Posterior vena cava (tissue), 2 donors: ENCODE results near the gene TMEM52. TPM values are rescaled to one million over a fixed set of nuclear protein-coding genes. Genes with fewer than 3 reads are reported as not detected.
"Not testable (repeated sequence)": the region's sequence is repeated elsewhere in the genome, so short reads cannot be mapped to it uniquely, and the experiment has no call there.

ENCODE experiments used
- DNase-seq: peaks from one replicate; pipeline ENCODE4 v3.0.0-alpha.2; 2020; ENCODE audit warnings: low spot score
- intact Hi-C, 2 donors: fragments of 100-400 bp; cut with DNase I; formaldehyde crosslinking; loops; one replicate each; pipeline versions ENCODE4 v1.14.1 to v1.14.2; 2022 to 2023
- total RNA-seq, 2 donors: library from RNA; stranded (reverse); fragmentation: NEBNext Ultra II Directional; extraction: Animal tissue kit (Norgen Biotek cat#: 25700); gene quantifications; one replicate each; pipeline ENCODE4 v1.2.1, GENCODE V29; 2021
- donor health status: DM: yes; HTN: yes; CAD: no.
- donor health status: DM: yes; HTN: yes; CAD: no.

The TMEM52 gene
- total RNA-seq, 2 donors from 2014 or later = not detected

DNA sequence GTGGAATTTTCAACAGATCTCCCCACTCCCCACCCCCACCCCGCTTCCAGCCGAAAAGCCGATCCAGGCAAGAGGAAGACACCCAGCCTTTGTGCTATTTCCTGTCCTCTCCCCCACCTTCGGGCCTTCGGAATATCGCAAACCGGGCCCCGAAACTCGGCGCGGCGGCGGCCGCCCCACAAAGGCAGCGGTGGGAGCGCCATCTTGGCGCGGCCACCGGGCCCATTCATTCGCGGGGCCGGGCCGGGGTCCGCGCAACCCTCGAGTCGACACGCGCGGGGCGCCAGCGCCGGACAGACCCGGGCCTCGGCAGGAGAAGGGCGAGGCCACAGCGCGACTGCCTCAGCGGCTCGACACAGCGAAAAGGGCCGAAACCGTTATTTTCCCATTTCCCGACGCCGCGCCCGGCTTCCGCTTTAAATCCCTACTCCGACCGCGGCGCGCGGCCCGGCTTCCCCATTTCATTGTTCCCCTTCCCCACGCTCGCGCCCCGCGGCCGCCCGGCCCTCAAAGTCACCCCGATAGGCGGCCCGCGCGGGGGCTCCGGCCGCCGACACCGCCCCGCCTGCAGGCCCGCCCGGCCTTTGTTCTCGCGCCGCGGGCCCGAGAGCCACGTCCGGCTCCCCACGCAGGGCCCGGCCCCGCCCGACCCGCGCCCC lies 29.1 kb downstream of the TMEM52 start:
- intact Hi-C loops = loop anchor here in 1 of 2 donors (10.0 kb wide), 1 partner anchor 105 kb away; no protein-coding TSS in a partner anchor
- DNase-seq = peak; percentile 94

DNA sequence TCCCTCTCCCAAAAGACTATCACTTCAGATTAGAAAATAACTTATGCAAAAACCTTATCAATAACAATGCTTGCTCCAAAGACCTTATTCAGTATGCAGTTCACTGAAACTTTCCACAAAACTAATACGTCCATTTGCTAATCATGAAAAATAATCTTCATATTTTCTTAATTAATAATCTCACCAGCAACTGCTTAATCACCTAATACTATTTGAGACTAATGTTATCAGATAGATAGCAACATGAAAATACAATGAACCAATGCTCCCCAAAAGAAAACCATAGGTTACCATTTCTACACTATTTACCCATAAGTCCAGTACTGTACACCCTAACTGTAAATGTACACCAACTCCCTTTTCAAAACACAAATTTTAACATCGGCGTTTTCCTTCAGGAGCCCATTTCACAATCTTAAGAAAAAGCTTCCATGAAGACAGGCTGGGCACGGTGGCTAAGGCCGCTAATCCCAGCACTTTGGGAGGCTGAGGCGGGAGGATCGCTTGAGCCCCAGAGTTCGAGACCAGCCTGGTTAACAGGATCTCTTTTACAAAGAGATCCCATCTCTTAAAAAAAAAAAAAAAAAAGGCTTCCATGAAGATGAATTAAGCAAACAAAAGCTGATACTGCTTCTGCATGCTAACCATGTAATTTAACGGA lies 29.9 kb downstream of the TMEM52 start:
- DNase-seq = no peak
- intact Hi-C loops = no loop called here

DNA sequence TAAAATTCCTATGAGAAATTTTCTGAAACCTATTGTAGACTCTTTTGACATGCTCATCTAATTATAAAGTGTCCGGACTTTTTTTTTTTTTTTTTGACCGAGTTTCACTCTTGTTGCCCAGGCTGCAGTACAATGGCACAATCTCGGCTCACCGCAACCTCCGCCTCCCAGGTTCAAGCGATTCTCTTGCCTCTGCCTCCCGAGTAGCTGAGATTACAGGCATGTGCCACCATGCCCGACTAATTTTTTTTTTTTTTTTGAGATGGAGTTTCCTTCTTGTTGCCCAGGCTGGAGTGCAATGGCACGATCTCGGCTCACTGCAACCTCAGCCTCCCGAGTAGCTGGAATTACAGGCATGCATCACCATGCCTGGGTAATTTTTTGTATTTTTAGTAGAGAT lies 35.2 kb downstream of the TMEM52 start:
- DNase-seq = not testable (repeated sequence)
- intact Hi-C loops = loop anchor here in 1 of 2 donors (1.0 kb wide), 1 partner anchor 42 kb away; no protein-coding TSS in a partner anchor

DNA sequence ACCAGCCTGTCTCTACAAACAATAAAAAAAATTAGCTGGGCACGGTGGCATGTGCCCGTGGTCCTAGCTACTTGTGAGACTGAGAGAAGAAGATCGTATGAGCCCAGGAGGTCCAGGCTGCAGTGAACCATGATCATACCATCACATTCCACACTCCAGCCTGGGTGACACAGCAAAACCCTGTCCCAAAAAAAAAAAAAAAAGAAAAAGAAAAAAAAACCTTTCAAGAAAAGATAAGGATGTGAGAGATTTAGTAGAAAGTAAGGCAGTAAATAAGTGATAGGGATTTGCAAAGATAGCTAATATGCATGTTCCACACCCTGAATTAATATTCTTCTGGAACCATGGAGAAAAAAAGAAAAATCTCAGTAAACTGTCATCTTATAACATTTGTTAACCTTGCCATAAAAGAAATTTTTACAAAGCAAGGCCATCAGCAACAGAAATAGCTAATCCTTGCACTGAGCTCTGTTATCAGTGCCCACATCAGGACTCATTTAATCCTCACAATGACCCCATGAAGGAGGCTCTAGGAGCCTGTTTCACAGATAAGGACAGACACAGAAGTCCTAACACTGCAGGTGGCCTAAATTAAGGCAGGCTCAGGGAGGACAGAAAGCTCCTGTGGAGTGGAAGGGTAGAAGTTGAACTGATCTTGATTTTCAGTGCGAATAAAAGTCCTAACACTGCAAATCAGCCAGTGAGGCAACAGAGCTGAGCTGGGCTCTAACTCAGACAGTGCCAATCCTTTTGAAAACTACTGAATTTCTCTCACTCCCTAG lies 35.8 kb downstream of the TMEM52 start:
- intact Hi-C loops = loop anchor here in 1 of 2 donors (1.0 kb wide), 1 partner anchor 41 kb away; no protein-coding TSS in a partner anchor
- DNase-seq = no peak

DNA sequence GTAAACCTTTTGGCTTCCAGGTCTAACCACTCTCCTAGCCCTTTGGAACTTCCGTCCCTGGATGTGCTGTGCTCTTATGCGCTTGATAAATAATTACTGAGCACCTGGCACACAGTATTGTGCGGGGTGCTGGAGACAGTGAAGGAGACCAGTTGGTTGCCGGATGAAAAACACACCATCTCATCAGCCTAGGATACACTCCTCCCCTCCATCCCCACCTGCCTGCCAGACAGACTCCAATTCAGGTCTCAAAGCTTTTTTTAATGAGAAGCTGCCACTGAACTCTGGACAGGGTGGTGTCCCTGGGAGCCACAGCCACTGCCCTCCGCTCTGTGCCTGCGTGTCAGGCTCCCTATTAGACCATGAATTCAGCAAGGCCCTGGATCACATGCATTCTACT lies 37.4 kb downstream of the TMEM52 start:
- DNase-seq = no peak
- intact Hi-C loops = no loop called here

DNA sequence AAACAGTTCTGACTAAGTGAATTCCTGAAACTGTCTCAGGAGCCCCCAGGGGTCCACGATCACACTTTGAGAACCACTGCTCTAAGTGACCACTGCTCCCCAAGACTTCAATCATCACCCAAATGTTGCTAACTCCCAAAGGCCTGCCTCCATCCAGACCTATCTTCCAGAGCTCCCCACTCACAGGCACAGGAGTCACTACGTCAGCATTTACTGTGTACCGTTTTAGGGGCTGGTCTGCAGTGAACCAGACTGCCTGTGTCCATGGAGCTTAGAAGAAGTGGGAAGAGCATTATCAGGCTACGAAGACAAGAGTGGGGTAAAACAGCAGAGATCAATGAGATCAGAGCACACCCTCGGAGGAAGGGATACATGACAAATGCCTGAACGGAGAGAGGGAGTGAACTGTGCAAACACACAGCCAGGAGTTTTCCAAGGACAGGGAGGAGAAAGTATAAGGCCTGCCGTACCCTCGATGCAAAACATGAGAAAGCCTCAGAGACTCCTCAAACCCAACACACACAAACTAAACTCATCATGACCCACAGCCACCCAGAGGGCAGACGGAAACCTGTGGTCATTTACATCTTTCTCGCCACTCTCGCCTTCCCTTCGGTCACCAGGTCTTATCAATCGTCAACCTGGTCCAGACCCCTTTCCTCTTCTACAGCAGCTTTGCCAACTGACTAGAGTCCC lies 38.3 kb downstream of the TMEM52 start:
- DNase-seq = no peak
- intact Hi-C loops = no loop called here

DNA sequence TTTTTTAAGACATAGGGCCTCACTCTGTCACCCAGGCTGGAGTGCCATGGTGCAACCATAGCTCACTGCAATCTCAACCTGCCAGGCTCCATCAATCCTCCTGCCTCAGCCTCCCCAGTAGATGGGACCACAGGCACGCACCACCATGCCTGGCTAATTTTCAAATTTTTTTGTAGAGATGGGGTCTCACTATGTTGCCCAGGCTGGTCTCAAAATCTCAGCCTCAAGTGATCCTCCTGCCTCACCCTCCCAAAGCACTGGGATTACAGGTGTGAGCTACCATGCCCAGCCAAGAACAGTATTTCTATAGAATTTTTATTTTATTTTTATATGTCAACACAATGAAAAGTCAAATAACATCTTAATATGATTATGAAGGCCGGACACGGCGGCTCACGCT lies 39.1 kb downstream of the TMEM52 start:
- intact Hi-C loops = no loop called here
- no peak for DNase-seq

DNA sequence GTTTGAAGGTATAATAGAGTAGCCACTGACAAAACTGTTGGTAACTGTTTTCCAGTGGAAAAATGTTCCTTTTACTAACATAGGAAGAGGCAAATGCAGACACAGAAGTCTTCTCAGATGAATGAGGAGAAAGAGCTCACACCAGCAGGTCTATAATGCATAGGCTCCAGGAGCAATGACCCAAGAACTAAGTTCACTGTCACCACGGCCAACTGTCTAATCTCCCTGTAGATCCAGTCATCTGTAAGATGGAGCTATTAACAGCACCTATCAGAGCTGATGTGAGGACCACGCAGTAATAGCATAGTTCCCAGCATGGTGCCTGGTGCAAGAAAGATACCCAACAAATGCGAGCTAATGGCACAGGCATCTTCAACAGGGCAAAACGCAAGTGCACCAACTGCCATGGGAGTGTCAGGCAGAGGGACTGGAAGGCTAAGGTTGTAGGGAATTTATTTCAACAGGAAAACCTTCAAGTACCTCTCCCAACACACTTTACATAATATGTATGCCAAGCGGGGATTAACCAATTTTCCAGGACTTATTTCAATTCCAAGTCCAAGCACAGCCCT lies 41.1 kb downstream of the TMEM52 start:
- no peak for DNase-seq
- intact Hi-C loops = no loop called here

DNA sequence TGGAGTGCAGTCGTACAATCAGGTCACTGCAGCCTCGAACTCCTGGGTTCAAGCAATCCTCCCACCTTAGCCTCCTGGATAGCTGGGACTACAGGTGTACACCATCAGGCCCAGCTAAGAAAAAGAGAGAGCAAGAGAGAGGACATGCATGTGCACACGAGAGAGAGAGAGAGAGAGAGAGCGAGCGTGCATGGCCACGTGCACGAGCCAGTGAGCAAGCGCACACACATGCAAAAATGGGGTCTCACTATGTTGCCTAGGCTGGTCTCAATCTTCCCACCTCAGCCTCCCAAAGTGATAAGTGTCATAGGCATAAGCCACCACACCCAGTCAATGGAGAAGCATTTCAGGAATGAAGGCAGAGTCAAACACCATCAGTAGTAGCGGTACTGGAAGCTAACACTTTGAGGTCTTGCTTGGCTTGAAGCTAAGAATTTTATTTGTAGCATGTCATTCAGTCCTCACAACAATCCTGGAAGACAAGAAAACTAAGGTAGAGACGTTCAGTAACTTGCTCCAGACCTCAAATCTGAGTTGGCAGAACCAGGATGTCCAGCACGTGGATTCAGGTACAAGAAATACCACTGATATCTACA lies 42.6 kb downstream of the TMEM52 start:
- intact Hi-C loops = no loop called here
- no peak for DNase-seq

DNA sequence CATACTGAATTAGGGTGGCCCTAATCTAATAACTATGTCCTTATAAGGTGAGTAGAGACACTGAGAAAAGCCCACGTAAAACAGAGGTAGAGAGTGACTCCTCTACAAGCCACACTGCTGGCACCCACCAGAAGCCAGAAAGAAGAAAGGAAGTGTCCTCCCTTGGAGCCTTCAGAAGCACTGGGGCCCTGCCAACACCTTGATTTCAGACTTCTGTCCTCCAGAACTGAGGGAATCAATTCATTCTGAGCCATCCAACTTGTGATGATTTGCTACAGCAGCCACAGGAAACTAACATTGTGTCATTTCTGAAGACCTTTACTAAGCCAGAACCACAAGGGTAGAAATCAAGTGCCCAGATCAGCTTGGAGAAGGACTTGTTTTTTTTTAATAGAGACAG lies 43.1 kb downstream of the TMEM52 start:
- no peak for DNase-seq
- intact Hi-C loops = no loop called here

DNA sequence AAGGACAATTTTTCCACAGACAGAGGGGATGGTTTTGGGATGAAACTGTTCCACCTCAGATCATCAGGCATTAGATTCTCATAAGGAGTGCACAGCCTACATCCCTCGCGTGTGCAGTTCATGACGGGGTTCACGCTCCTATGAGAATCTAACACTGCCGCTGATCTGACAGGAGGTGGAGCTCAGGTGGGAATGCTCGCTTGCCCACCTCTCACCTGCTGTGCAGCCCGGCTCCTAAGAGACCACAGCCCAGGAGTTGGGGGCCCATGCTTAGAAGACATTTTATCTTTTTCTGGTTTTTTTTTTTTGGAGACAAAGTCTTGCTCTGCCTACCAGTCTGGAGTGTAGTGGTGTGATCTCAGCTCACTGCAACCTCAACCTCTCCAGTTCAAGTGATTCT lies 44.2 kb downstream of the TMEM52 start:
- intact Hi-C loops = loop anchor here in 1 of 2 donors (5.0 kb wide), 1 partner anchor 78 kb away; no protein-coding TSS in a partner anchor
- peak; percentile 15 for DNase-seq

DNA sequence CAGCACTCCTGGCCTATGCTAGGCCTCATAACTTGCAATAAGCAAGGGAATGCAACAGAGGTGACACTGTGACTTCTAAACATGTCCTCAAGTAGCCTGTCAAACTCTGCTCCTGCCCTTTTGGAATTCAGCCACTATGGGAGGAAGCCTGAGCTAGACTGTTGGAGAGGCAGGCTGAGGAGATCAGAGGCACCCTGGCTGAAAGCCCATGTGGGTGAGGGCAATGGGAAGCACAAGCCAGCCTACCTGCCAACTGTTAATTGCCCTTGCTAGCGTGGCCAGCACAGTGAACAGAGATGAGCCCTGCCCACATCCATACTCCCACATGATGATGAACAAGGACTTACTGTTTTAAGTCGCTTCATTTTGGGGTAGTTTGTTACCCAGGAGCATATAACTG lies 45.9 kb downstream of the TMEM52 start:
- peak; percentile 23 for DNase-seq
- intact Hi-C loops = loop anchor here in 1 of 2 donors (5.0 kb wide), 1 partner anchor 76 kb away; no protein-coding TSS in a partner anchor

DNA sequence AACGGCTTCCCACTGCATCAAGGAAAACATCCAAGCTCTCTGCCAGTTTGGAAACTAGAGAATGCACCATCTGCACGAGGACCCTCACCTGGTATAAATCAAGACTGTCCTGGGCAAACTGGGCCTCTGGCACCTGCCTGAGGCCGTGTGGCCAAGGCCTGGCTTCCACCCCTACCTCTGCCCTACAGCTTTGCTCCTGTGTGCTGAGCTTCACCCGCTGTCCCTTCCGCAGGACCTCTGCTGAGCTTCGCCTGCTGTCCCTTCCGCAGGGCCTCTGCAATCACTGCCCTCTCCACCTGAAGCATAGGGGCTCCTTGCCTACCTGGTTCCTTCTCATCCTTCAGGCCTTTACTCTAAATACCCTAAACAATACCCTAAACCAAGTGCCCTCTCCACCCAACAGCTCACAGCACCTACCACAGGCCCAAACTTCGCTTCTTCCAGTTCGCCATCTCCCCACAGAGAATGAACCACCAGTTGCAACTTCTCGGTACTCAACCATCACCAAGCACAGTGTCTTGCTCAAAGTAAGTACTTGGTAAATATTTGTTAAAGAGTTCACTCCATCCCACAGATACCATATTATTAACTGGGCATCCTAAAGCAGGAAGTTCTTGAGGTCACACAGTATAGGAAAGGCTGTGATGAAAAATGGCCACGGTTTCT lies 46.6 kb downstream of the TMEM52 start:
- intact Hi-C loops = loop anchor here in 1 of 2 donors (5.0 kb wide), 1 partner anchor 75 kb away; no protein-coding TSS in a partner anchor
- peak; percentile 42 for DNase-seq

DNA sequence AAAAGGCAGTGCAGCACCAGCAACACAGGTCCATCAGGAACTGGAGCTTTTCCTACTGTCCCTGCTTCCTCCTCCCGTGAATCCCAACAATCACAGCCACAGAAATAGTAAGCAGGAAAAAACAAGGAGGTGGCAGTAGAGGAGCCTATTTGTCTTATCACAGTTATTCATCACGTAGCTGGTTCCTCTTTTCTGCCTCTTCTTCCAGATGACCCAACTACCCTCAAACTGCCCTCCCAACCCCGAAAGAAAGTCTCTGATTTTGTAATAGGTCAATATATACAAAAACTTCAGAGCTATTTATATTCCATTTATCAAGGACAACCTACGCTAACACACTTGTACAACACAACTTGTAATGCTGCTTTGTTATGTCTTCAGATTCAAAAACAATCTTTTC lies 49.6 kb downstream of the TMEM52 start:
- no peak for DNase-seq
- intact Hi-C loops = no loop called here
